Cerebellar cortex (tissue), 1 donor: Measurements from ENCODE around the gene TMEM33.

Source experiments
- DNase-seq: peaks from one replicate; pipeline ENCODE4 v3.0.0-alpha.2; 2015; ENCODE audit warnings: low spot score

The TMEM33 gene

DNA sequence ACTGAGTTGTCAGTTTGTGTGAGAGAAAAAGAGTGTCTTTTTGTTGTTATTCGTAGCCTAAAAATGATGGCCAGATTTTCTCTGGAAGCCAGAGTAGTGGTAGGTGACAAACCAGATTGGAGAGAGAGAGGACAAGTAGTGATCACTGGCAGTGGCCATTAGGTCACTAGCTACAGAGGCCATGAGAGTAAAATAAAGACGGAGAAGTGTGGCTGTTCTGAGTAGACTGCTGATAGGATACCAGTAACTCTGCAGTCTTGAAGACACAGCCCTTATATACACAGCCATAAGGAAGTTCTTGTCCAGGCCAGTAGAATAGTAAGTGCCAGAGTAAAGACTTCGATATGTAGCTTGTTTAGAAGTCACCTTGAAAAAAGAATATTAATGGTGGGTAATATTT is 62.8 kb downstream of the TMEM33 start:
- DNase-seq: no peak

DNA sequence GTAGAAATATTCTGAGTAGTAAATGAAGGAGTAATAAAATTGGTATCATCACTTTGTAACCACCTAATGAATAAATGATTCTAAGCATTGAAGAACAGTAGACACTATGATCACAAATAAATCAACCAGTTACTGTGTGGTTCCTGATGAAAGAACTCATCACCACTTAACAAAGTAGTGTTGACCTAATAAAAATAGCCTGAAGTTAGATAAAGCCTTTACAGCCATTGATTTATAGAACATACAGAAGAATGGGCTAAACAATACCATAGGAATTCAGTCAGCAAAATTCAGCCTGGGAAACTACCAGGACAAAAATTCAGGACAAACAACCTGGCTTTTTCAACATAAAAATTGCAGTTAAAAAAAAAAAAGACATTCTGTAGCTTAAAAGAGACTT is 64.1 kb downstream of the TMEM33 start:
- DNase-seq: no peak

DNA sequence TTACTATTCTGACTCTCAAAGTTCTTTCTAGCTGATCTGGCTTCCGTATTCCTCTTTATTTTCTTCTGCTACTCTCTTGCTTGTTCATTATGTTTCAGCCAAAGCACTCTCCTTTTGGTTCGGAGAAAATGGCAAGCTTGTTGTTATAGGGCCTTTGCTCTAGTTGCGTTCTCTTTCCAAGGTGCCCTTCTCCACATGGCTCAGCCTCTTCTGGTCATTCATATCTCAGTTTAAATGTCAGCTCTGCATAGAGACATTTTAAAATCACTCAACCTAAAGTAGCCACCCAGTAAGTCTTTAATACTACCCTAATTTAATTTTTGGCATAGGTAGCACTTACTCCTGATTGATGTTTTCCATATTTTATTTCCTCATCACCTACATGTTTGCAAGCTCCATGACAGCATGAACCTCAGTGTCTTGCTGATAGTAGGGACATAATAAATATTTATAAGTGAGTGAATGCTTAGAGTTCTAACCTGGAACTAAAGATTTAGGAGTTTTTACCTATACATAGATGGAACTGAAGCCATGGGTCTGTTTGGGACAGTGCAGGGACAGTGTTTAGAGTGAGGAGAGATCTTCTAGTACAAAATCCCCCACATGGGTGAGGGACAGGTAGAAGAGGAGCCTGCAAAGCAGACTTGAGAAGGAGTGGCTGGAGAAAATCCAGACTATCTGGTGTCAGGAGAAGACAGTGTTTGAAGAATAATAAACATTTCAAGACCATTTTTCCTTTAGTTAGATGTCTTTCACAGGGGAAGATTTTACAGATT is 73.0 kb downstream of the TMEM33 start:
- DNase-seq: no peak
